ENCODE data around the gene TSPEAR. TPM values are rescaled to one million over a fixed set of nuclear protein-coding genes. Genes with fewer than 3 reads are reported as not detected.

Gene TSPEAR
- total RNA-seq, 4 donors from 2014 or later: 0.21 to 1.3 (median 0.69) TPM

DNA sequence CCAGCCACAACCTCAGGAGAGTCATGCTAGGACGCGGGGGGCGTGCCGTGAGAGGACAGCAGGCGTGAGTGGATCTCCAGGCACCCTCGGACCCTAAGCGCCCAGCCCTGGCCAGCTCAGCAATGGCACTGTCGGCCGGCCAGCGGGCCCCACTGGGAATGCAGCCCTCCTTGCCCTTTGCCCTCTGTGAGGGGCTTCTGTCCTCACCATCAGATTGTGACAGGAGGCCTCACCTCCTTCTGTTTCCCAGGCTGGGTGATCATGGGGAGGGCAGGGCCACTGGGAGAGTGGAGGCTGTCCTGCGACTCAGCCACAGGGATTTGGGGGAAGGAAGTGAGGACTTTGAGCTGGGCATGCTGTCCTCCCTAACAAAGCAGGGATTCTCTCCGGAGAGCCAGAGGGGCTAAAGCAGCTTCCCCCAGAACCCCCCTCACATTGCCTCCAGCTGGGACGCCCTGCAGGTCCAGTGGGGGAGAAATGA, 262.7 kb downstream of the TSPEAR start:
- H3K27ac ChIP-seq: no peak overlapping the region
- WGBS, 2 donors: 61 to 70% methylated on average over 8 of the region's 13 CpGs
- intact Hi-C loops (cut with DNase I): no loop called here
- H3K9me3 ChIP-seq: no peaks in the 10 kb centered on the region
- TF ChIP-seq, protein P1, sequence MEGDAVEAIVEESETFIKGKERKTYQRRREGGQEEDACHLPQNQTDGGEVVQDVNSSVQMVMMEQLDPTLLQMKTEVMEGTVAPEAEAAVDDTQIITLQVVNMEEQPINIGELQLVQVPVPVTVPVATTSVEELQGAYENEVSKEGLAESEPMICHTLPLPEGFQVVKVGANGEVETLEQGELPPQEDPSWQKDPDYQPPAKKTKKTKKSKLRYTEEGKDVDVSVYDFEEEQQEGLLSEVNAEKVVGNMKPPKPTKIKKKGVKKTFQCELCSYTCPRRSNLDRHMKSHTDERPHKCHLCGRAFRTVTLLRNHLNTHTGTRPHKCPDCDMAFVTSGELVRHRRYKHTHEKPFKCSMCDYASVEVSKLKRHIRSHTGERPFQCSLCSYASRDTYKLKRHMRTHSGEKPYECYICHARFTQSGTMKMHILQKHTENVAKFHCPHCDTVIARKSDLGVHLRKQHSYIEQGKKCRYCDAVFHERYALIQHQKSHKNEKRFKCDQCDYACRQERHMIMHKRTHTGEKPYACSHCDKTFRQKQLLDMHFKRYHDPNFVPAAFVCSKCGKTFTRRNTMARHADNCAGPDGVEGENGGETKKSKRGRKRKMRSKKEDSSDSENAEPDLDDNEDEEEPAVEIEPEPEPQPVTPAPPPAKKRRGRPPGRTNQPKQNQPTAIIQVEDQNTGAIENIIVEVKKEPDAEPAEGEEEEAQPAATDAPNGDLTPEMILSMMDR (IDR thresholded peaks at IDR 0.05): no peak
- no peak for TF ChIP-seq POLR2A (IDR thresholded peaks at IDR 0.05)
- no peaks in the 10 kb centered on the region for H3K4me1 ChIP-seq
- no peak for DNase-seq
- no peaks in the 10 kb centered on the region for H3K27me3 ChIP-seq
- H3K36me3 ChIP-seq: no peaks in the 10 kb centered on the region
- H3K4me3 ChIP-seq (replicated peaks in 1 of 3): no peak overlapping the region

Small RNA genes within 50 kb of the gene (small RNA-seq; reads per million reads assigned to genes)
- not detected for gene KRTAP12-6P

Other genes with a start within 250 kb of the TSPEAR start
- not detected for gene KRTAP10-1, start 171.4 kb downstream of the TSPEAR start, total RNA-seq
- not detected for gene KRTAP10-2, start 160.1 kb downstream of the TSPEAR start, total RNA-seq
- not detected for gene KRTAP10-3, start 152.8 kb downstream of the TSPEAR start, total RNA-seq
- not detected for gene KRTAP10-4, start 137.8 kb downstream of the TSPEAR start, total RNA-seq
- under 1 TPM in 1 of 4 donors, not detected in 3; 0.78 TPM for gene KRTAP10-5, start 131.0 kb downstream of the TSPEAR start, total RNA-seq
- gene KRTAP10-6, start 119.1 kb downstream of the TSPEAR start, total RNA-seq: not detected
- not detected for gene KRTAP10-7, start 111.0 kb downstream of the TSPEAR start, total RNA-seq
- not detected for gene KRTAP10-8, start 99.5 kb downstream of the TSPEAR start, total RNA-seq
- not detected for gene KRTAP10-9, start 84.5 kb downstream of the TSPEAR start, total RNA-seq
- gene KRTAP10-10, start 74.2 kb downstream of the TSPEAR start, total RNA-seq: not detected
- not detected for gene KRTAP10-11, start 65.2 kb downstream of the TSPEAR start, total RNA-seq
- not detected for gene KRTAP12-4, start 56.9 kb downstream of the TSPEAR start, total RNA-seq
- gene KRTAP12-3, start 53.6 kb downstream of the TSPEAR start, total RNA-seq: not detected
- under 1 TPM in 1 of 4 donors, not detected in 3; 0.89 TPM for gene KRTAP12-2, start 44.6 kb downstream of the TSPEAR start, total RNA-seq
- under 1 TPM in 1 of 4 donors, not detected in 3; 0.78 TPM for gene KRTAP12-1, start 29.4 kb downstream of the TSPEAR start, total RNA-seq
- gene KRTAP10-12, start 14.4 kb downstream of the TSPEAR start, total RNA-seq: not detected
- 100 to 1,000 TPM in 1 of 4 donors, 10 to 100 TPM in 3; 90.4 to 127 (median 95.3) TPM for gene UBE2G2, start 90.2 kb upstream of the TSPEAR start, total RNA-seq
- 100 to 1,000 TPM in 1 of 4 donors, 10 to 100 TPM in 3; 65.7 to 127 (median 87.8) TPM for gene SUMO3, start 106.5 kb upstream of the TSPEAR start, total RNA-seq
- gene PTTG1IP, start 162.1 kb upstream of the TSPEAR start, total RNA-seq: 100 to 1,000 TPM; 256 to 374 (median 309) TPM
- gene ITGB2, start 209.3 kb upstream of the TSPEAR start, total RNA-seq: 10 to 100 TPM; 18.4 to 79.4 (median 27.5) TPM
- gene SLX9, start 228.5 kb upstream of the TSPEAR start, total RNA-seq: 10 to 100 TPM in 3 of 4 donors, 1 to 10 TPM in 1; 4.8 to 19.1 (median 11.2) TPM

All from thyroid gland (tissue), 4 donors.